Uterus (tissue), 2 donors: ENCODE results near the gene RNF166.

Experiments used
- CTCF ChIP-seq, 4 experiments: fragments of 200-600 bp in 2 of 4; fragments of 450-650 bp in 2 of 4; sonication (generic) in 2 of 4; IDR thresholded peaks; one replicate each; pipeline ENCODE4 v1.5.1; 2016 to 2019; ENCODE audit warnings: antibody characterized with exemption in 4 of 4, mild to moderate bottlenecking in 2 of 4, moderate library complexity in 1 of 4
- POLR2A ChIP-seq, 2 donors: fragments of 450-650 bp; IDR thresholded peaks; one replicate each; pipeline ENCODE4 v1.6.1; 2016; ENCODE audit warnings: antibody characterized with exemption in 2 of 2, mild to moderate bottlenecking in 1 of 2, moderate library complexity in 1 of 2

GRCh38 chr16:88714420-88715302, 8.5 kb upstream of the RNF166 start:
- TF ChIP-seq CTCF (IDR thresholded peaks at IDR 0.05), result no peak
- no peak for TF ChIP-seq POLR2A (IDR thresholded peaks at IDR 0.05)
